Measurements from ENCODE around the gene DZIP1. TPM values are rescaled to one million over a fixed set of nuclear protein-coding genes. Genes with fewer than 3 reads are reported as not detected.

Gene DZIP1
- total and polyA plus RNA-seq, 2 of the 8 experiments (the other 6 are each of a cell fraction or from before 2014, with no cell fraction given): 7.6 to 24.6 TPM

DNA sequence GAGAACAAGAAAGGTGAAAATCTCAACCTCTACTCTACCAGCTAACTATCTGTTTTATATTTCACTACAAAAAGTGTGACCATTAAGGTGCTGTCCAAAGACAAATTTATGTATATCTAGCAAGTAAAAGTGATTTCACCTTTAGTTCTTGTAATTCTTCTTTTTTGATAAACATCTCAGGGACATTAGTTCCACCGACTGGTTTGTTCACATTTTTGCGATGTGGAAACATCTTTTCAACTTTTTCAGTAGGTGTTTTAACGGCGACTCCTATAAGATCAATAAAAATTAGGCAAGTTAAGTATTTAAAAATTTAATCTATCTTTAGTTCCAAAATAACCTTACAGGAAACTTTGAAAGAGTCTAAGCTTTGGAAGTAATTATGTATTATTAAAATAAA is 58.6 kb downstream of the DZIP1 start:
- Histone ChIP-seq H3K56ac (replicated peaks; ENCODE audit: insufficient read length, low read depth, low read length) (no peak overlapping the region), H3K36me3 (ENCODE audit: control insufficient read depth in 2 of 4, insufficient read depth in 4 of 4, low read length in 3 of 4) (peaks cover 6 to 62% (median 32%) of the 10 kb centered on the region in 4 experiments), H3K9me3 (ENCODE audit: insufficient read depth in 2 of 2, low read depth in 1 of 2, low read length in 1 of 2) (no peaks in the 10 kb centered on the region), H2BK20ac (ENCODE audit: low read length) (no peak overlapping the region), H2AFZ (ENCODE audit: low read length) (no peak overlapping the region), H4K5ac (ENCODE audit: insufficient read length, low read depth, low read length) (no peak overlapping the region), H3K4ac (replicated peaks; ENCODE audit: insufficient read length, low read depth, low read length) (no peak overlapping the region), H4K20me1 (replicated peaks in 1 of 2; ENCODE audit: control insufficient read depth in 1 of 2, insufficient read depth in 2 of 2, low read length in 2 of 2) (no peaks in the 10 kb centered on the region), H3K18ac (ENCODE audit: extremely low read depth, low read length) (no peak overlapping the region), H2BK120ac (replicated peaks; ENCODE audit: low read depth, low read length) (no peak overlapping the region), H3K27ac (ENCODE audit: low read depth, low read length) (no peak overlapping the region), H3K79me2 (ENCODE audit: control insufficient read depth in 1 of 2, insufficient read depth in 2 of 2, low read length in 2 of 2) (no peaks in the 10 kb centered on the region), H3K4me1 (replicated peaks in 1 of 4; ENCODE audit: control insufficient read depth in 3 of 4, insufficient read depth in 4 of 4, low read length in 3 of 4) (no peaks in the 10 kb centered on the region), H3K9ac (replicated peaks in 1 of 4; ENCODE audit: extremely low read depth in 1 of 4, low read depth in 3 of 4, low read length in 3 of 4) (no peak overlapping the region), H2AK5ac (ENCODE audit: low read depth, low read length) (no peak overlapping the region), H4K91ac (replicated peaks; ENCODE audit: insufficient read length, low read length) (no peak overlapping the region), H3K23ac (ENCODE audit: insufficient read length) (no peak overlapping the region), H4K8ac (ENCODE audit: extremely low read depth, insufficient read depth, low read length) (no peak overlapping the region), H2BK5ac (ENCODE audit: low read depth, low read length) (no peak overlapping the region), H3K23me2 (ENCODE audit: low read depth, low read length) (no peaks in the 10 kb centered on the region), H3K27me3 (replicated peaks in 1 of 4; ENCODE audit: control insufficient read depth in 3 of 4, extremely low read depth in 1 of 4, insufficient read depth in 3 of 4, low read length in 3 of 4) (no peaks in the 10 kb centered on the region), H3K4me3 (ENCODE audit: extremely low read depth in 1 of 4, insufficient read depth in 2 of 4, low read depth in 3 of 4, low read length in 4 of 4) (no peak overlapping the region), H2BK12ac (ENCODE audit: low read depth, low read length) (no peak overlapping the region), H2BK15ac (ENCODE audit: low read length) (no peak overlapping the region), H3K4me2 (ENCODE audit: insufficient read depth in 1 of 2, low read depth in 2 of 2, low read length in 2 of 2) (no peak overlapping the region), H3K79me1 (ENCODE audit: low read depth, low read length) (no peaks in the 10 kb centered on the region), H3K14ac (ENCODE audit: insufficient read length) (no peak overlapping the region)
- POLR2A ChIA-PET (ENCODE audit: partially characterized antibody): no interaction called here
- CTCF ChIA-PET (ENCODE audit: partially characterized antibody): interaction anchor here (1.1 to 1.5 kb wide), 2 partner anchors 16 to 49 kb away, joined by 3 to 5 read pairs; no protein-coding TSS in a partner anchor
- TF ChIP-seq RNF2 (IDR thresholded peaks at IDR 0.05; ENCODE audit: borderline replicate concordance, low read depth, low read length, missing control alignments, poor library complexity, severe bottlenecking) (no peak), RAD21 (IDR thresholded peaks at IDR 0.05 in 1 of 2, conservative IDR thresholded peaks at IDR 0.05 in 1 of 2; ENCODE audit: low read depth in 2 of 2, low read length in 2 of 2) (no peak), SIN3A (conservative IDR thresholded peaks at IDR 0.05 in 1 of 2, IDR thresholded peaks at IDR 0.05 in 1 of 2; ENCODE audit: low read depth in 1 of 2, low read length in 2 of 2) (no peak), SP1 (IDR thresholded peaks at IDR 0.05; ENCODE audit: low read depth, low read length) (no peak), MAFK (IDR thresholded peaks at IDR 0.05; ENCODE audit: low read depth, low read length) (no peak)
- DNase-seq (ENCODE audit: low read depth in 1 of 2, low spot score in 2 of 2) (no peak), FAIRE-seq (no peak)
- 95% methylated on average over 4 of the region's 4 CpGs; no CpG with 5 or more reads in 1 of the 2 experiments for WGBS, 2 experiments (ENCODE audit: extremely low coverage in 1 of 2, insufficient coverage in 1 of 2, insufficient read length in 1 of 2, insufficient replicate concordance in 2 of 2, low coverage in 1 of 2, low lambda C conversion rate in 2 of 2, missing lambda C conversion rate in 1 of 2)

Data from H1 (cell line).